Measurements from ENCODE around the gene CDK5R1.

DNA sequence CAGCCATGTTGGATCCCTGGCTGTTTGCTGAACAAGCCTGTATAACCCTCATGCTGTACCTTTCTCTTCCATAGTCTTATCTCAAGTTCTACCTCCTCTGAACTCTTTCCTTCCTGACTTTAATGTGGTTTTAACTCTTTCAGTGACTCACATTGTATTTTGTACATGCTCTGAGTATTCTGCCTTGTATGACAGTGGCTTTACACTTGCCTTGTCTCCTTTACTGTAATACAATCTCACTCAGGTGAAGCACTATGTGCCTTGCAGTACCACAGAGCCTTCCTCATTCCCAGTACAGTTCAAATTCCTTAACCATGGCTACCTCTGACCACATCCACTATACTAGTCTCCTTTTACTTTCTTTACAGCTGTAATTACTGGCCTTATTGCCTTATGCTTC is 28.4 kb upstream of the CDK5R1 start:
- TF ChIP-seq, protein P1, sequence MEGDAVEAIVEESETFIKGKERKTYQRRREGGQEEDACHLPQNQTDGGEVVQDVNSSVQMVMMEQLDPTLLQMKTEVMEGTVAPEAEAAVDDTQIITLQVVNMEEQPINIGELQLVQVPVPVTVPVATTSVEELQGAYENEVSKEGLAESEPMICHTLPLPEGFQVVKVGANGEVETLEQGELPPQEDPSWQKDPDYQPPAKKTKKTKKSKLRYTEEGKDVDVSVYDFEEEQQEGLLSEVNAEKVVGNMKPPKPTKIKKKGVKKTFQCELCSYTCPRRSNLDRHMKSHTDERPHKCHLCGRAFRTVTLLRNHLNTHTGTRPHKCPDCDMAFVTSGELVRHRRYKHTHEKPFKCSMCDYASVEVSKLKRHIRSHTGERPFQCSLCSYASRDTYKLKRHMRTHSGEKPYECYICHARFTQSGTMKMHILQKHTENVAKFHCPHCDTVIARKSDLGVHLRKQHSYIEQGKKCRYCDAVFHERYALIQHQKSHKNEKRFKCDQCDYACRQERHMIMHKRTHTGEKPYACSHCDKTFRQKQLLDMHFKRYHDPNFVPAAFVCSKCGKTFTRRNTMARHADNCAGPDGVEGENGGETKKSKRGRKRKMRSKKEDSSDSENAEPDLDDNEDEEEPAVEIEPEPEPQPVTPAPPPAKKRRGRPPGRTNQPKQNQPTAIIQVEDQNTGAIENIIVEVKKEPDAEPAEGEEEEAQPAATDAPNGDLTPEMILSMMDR (IDR thresholded peaks at IDR 0.05), result no peak
- TF ChIP-seq POLR2A (IDR thresholded peaks at IDR 0.05) (no peak), EP300 (IDR thresholded peaks at IDR 0.05) (no peak)
